Psoas muscle (tissue), 8 donors: Measurements from ENCODE around the gene TPPP. TPM values are rescaled to one million over a fixed set of nuclear protein-coding genes. Genes with fewer than 3 reads are reported as not detected.
"Not testable (repeated sequence)": the region's sequence is repeated elsewhere in the genome, so short reads cannot be mapped to it uniquely, and the experiment has no call there.

Experiments
- ATAC-seq, 4 donors: fragments of 200-7000 bp; cut with Tn5 transposase; one replicate each; pipeline ENCODE4 v1.9.1; 2020; ENCODE audit warnings: moderate library complexity in 3 of 4, mild to moderate bottlenecking in 2 of 4
- DNase-seq, 2 donors: peaks; one replicate each; pipeline ENCODE4 v3.0.0-alpha.2; 2020
- H3K27ac ChIP-seq: fragments of 200-600 bp; one replicate; pipeline ENCODE4 v1.8.0; 2022
- H3K27me3 ChIP-seq, 3 donors: fragments of 200-600 bp in 1 of 3; one replicate each; pipeline versions ENCODE4 v1.6.1 to v1.8.0; 2013 to 2022; ENCODE audit warnings: low read length in 2 of 3, mild to moderate bottlenecking in 2 of 3, moderate library complexity in 1 of 3; ENCODE audit not compliant: insufficient read depth in 3 of 3
- H3K36me3 ChIP-seq, 2 donors: fragments of 200-600 bp in 1 of 2; one replicate each; pipeline versions ENCODE4 v1.6.1 to v1.8.0; 2013 to 2022; ENCODE audit warnings: low read depth in 1 of 2, mild to moderate bottlenecking in 1 of 2, moderate library complexity in 1 of 2; ENCODE audit not compliant: insufficient read depth in 1 of 2
- H3K4me1 ChIP-seq: fragments of 200-600 bp; one replicate; pipeline ENCODE4 v1.8.0; 2022
- H3K4me3 ChIP-seq: fragments of 200-600 bp; one replicate; pipeline ENCODE4 v1.8.0; 2022; ENCODE audit warnings: mild to moderate bottlenecking
- H3K9me3 ChIP-seq: fragments of 200-600 bp; one replicate; pipeline ENCODE4 v1.8.0; 2022
- WGBS, 3 donors: extraction: QIAGEN DNeasy Blood & Tissue Kit; methylation state at CpG; one replicate each; pipeline versions ENCODE4 v1.1.6 to v1.1.7; 2013; 5-methylcytosine and 5-hydroxymethylcytosine counted together
- intact Hi-C, 2 donors: fragments of 100-400 bp; cut with DNase I; formaldehyde crosslinking; loops; one replicate each; pipeline versions ENCODE4 v1.11.0 to v1.14.2; 2022
- long read RNA-seq, 2 donors: library from polyadenylated mRNA; unstranded; transcript quantifications; one replicate each; pipeline ENCODE4 v2.0.0, GENCODE V29; 2021
- polyA plus RNA-seq, 3 donors: library from polyadenylated mRNA; stranded (reverse); fragments of 200-250 nt; gene quantifications; one replicate each; pipeline ENCODE4 v1.2.3, GENCODE V29; 2013
- total RNA-seq, 4 donors: library from RNA; stranded (reverse); fragmentation: NEBNext Ultra II Directional in 2 of 4; extraction: Animal tissue kit (Norgen Biotek cat#: 25700) in 2 of 4; gene quantifications; one replicate each; pipeline versions ENCODE4 v1.2.1 to v1.2.4, GENCODE V29; 2021 to 2023
- donor health status: healthy with polysubstance abuse.
- donor health status: DM: no; HTN: no; CAD: no; lungs with moderate emphysema.
- donor health status: Bipolar disorder and iron deficiency.
- donor health status: healthy.
- donor health status: DM: yes; HTN: yes; CAD: no.
- donor health status: DM: no; HTN: no; CAD: no.
- donor health status: DM: no; HTN: no; CAD: no.
- donor health status: DM: yes; HTN: yes; CAD: no.

Gene TPPP
- total RNA-seq (10 to 100 TPM in 1 of 4 donors, 1 to 10 TPM in 3; 3.1 to 11.0 (median 5.3) TPM), polyA plus RNA-seq (1 to 10 TPM; 1.8 to 3.3 (median 2.0) TPM)
- long read RNA-seq, donor 1, partial matches to known transcripts = 0 of 3 reads
- long read RNA-seq, donor 1, other reads (novel, unspliced or antisense) = 3 of 3 reads
- long read RNA-seq, donor 2, full-length matches to known transcripts = 5 of 18 reads
- long read RNA-seq, donor 2, partial matches to known transcripts = 0 of 18 reads
- long read RNA-seq, donor 2, other reads (novel, unspliced or antisense) = 13 of 18 reads

- DNase-seq = peak; percentile 93 to 99
- H3K36me3 ChIP-seq, H3K4me1 ChIP-seq, intact Hi-C loops, H3K9me3 ChIP-seq, H3K27me3 ChIP-seq: not testable (repeated sequence)
- WGBS, 3 donors = 0 to 1% (median 1%) methylated on average over 21 to 81 of the region's 109 CpGs
- H3K4me3 ChIP-seq = peak within 1 kb of the TSS; percentile 71
- ATAC-seq = peak; percentile 83 to 90 (median 90)
- H3K27ac ChIP-seq = peak within 1 kb of the TSS; percentile 74
Measured at GRCh38 chr5:693271-694041, at the start of gene TPPP. Gene TPPP (minus strand): TSS chr5:693352. CDS start chr5:678060, 15,292 bp downstream.

GRCh38 chr5:742276-742675 lies 49.1 kb upstream of the TPPP start:
- H3K4me3 ChIP-seq, H3K27ac ChIP-seq, H3K9me3 ChIP-seq, intact Hi-C loops, H3K36me3 ChIP-seq, ATAC-seq, H3K27me3 ChIP-seq, H3K4me1 ChIP-seq, DNase-seq: not testable (repeated sequence)
- 88 to 93% (median 89%) methylated on average over 6 of the region's 6 CpGs for WGBS, 3 donors

GRCh38 chr5:734145-734544 lies 41.0 kb upstream of the TPPP start:
- H3K36me3 ChIP-seq = peaks cover 0 to 14% of the 10 kb centered on the region in 2 donors
- intact Hi-C loops, H3K27ac ChIP-seq, H3K4me3 ChIP-seq, H3K9me3 ChIP-seq, H3K27me3 ChIP-seq, H3K4me1 ChIP-seq, DNase-seq: not testable (repeated sequence)
- ATAC-seq = peak in 1 of 4 donors; percentile 8
- WGBS, 3 donors = 21 to 60% methylated on average over 1 of the region's 1 CpG; no CpG with 5 or more reads in 1 of the 3 donors

GRCh38 chr5:732754-733454 lies 39.8 kb upstream of the TPPP start:
- H3K4me3 ChIP-seq, DNase-seq, H3K9me3 ChIP-seq, H3K4me1 ChIP-seq, H3K27me3 ChIP-seq, intact Hi-C loops, H3K27ac ChIP-seq: not testable (repeated sequence)
- 92 to 97% (median 93%) methylated on average over 7 to 10 of the region's 10 CpGs for WGBS, 3 donors
- peaks cover 0 to 17% of the 10 kb centered on the region in 2 donors for H3K36me3 ChIP-seq
- ATAC-seq = peak in 2 of 4 donors; percentile 14 to 20

- DNase-seq, H3K9me3 ChIP-seq, H3K4me3 ChIP-seq, H3K27me3 ChIP-seq, H3K27ac ChIP-seq, intact Hi-C loops, H3K4me1 ChIP-seq: not testable (repeated sequence)
- WGBS, 3 donors = 68 to 74% (median 73%) methylated on average over 4 to 5 of the region's 7 CpGs
- H3K36me3 ChIP-seq = peaks cover 0 to 17% of the 10 kb centered on the region in 2 donors
- ATAC-seq = peak in 1 of 4 donors; percentile 16
Measured at GRCh38 chr5:729225-729624, 36.1 kb upstream of the TPPP start.

- 58 to 88% (median 86%) methylated on average over 4 to 7 of the region's 9 CpGs for WGBS, 3 donors
- H3K9me3 ChIP-seq, DNase-seq, H3K4me3 ChIP-seq, H3K27me3 ChIP-seq, H3K4me1 ChIP-seq, H3K27ac ChIP-seq, intact Hi-C loops: not testable (repeated sequence)
- H3K36me3 ChIP-seq = peaks cover 0 to 16% of the 10 kb centered on the region in 2 donors
- peak in 1 of 4 donors; percentile 32 for ATAC-seq
Measured at GRCh38 chr5:727087-727486, 33.9 kb upstream of the TPPP start.

GRCh38 chr5:723865-724264 lies 30.7 kb upstream of the TPPP start:
- ATAC-seq, H3K4me3 ChIP-seq, DNase-seq, H3K27ac ChIP-seq, intact Hi-C loops, H3K4me1 ChIP-seq, H3K27me3 ChIP-seq, H3K36me3 ChIP-seq: not testable (repeated sequence)
- 79 to 92% (median 87%) methylated on average over 2 of the region's 6 CpGs for WGBS, 3 donors
- H3K9me3 ChIP-seq = peaks cover 12% of the 10 kb centered on the region

- H3K4me3 ChIP-seq, intact Hi-C loops, H3K36me3 ChIP-seq, DNase-seq, H3K27ac ChIP-seq, H3K4me1 ChIP-seq, H3K27me3 ChIP-seq: not testable (repeated sequence)
- H3K9me3 ChIP-seq = peaks cover 12% of the 10 kb centered on the region
- 71 to 76% (median 73%) methylated on average over 1 to 2 of the region's 4 CpGs for WGBS, 3 donors
- peak in 1 of 4 donors; percentile 18 for ATAC-seq
Measured at GRCh38 chr5:723309-723708, 30.2 kb upstream of the TPPP start.

GRCh38 chr5:719379-719778 lies 26.2 kb upstream of the TPPP start:
- H3K9me3 ChIP-seq = peaks cover 12% of the 10 kb centered on the region

More at GRCh38 chr5:719379-719778, 26.2 kb upstream of the TPPP start:
- H3K27me3 ChIP-seq, DNase-seq, H3K4me3 ChIP-seq, intact Hi-C loops, H3K36me3 ChIP-seq, H3K27ac ChIP-seq, H3K4me1 ChIP-seq, ATAC-seq: not testable (repeated sequence)
- WGBS, 3 donors = 86 to 100% (median 96%) methylated on average over 1 of the region's 1 CpG
